Measurements from ENCODE around the gene COL6A2. TPM values are rescaled to one million over a fixed set of nuclear protein-coding genes. Genes with fewer than 3 reads are reported as not detected.

COL6A2 gene
- polyA plus RNA-seq, 3 donors = 0.01 TPM; not detected in 2

DNA sequence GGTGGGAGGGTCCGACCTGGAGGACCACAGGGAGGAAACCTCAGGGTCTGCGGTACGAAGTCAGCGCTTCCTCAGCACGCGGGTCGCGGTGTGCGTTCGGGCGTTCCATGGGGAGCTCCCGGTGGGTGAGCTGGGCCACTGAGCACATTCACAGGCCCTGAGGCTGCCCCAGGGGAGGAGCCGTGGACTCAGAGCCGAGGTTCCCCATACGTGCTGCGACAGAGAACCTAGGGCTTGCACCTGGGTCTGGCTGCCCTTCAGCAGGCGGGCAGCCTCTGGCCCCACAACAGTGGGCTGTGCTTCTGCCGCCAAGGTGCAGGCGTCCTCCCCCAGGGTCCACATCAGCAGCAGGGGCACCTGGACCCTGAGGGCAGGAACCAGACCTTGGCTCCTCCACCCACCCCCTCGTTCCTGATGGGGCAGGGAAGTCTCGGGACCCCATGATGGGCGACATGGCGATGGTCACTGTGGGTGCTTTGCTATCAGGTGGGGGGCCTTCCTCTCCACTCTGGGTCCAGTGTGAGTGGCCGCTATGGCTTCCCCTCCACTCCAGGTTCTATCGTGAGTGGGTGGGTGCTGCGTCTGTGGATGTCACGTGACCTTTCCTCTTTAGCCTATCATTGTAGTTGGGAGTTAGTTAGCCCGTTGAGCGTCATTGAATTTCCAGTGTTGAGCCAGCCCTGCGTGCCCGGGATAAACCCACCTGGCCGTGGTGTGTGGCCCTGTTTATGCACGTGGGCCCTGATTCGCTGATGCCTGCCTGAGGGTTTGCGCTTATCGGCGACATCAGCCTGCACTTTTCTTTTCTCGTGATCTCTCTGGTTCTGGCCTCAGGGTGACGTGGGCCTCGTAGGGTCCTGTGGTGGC lies 29.6 kb downstream of the COL6A2 start:
- Mint-ChIP-seq H3K27me3 (ENCODE audit: low read depth in 3 of 3) (peaks cover 0 to 3% (median 0%) of the 10 kb centered on the region in 3 donors), H3K27ac (no peak overlapping the region), H3K4me1 (no peaks in the 10 kb centered on the region), H3K9me3 (peaks cover 0 to 8% (median 0%) of the 10 kb centered on the region in 7 donors), H3K36me3 (no peaks in the 10 kb centered on the region), H3K4me3 (no peak overlapping the region)
- DNase-seq = no peak
- WGBS (ENCODE audit: insufficient coverage) = 93% methylated on average over 35 of the region's 40 CpGs
- no peaks in the 10 kb centered on the region for H3K4me1 ChIP-seq (ENCODE audit: control insufficient read depth in 1 of 2, insufficient read depth in 2 of 2, low read length in 2 of 2)
- no peaks in the 10 kb centered on the region for H3K36me3 ChIP-seq (replicated peaks in 1 of 2; ENCODE audit: control insufficient read depth in 1 of 2, insufficient read depth in 2 of 2, low read length in 2 of 2)
- H2AFZ ChIP-seq (ENCODE audit: insufficient read depth, low read depth, low read length, poor library complexity, severe bottlenecking) = no peak overlapping the region
- no peak overlapping the region for H3K27ac ChIP-seq (ENCODE audit: low read depth in 1 of 2, low read length in 2 of 2)
- H3K9me3 ChIP-seq (replicated peaks in 1 of 2; ENCODE audit: control insufficient read depth in 1 of 2, insufficient read depth in 1 of 2, low read length in 2 of 2) = no peaks in the 10 kb centered on the region
- H3K4me3 ChIP-seq (replicated peaks in 1 of 3; ENCODE audit: low read depth in 2 of 3, low read length in 3 of 3) = no peak overlapping the region
- intact Hi-C loops (cut with micrococcal nuclease) = no loop called here
- H4K20me1 ChIP-seq (ENCODE audit: insufficient read depth, low read length) = no peaks in the 10 kb centered on the region
- H3K27me3 ChIP-seq (ENCODE audit: control insufficient read depth in 2 of 2, insufficient read depth in 2 of 2, low read length in 2 of 2) = no peaks in the 10 kb centered on the region
- no peak overlapping the region for H3K9ac ChIP-seq (ENCODE audit: insufficient read depth, low read length, poor library complexity, severe bottlenecking)
- TF ChIP-seq, protein P1, sequence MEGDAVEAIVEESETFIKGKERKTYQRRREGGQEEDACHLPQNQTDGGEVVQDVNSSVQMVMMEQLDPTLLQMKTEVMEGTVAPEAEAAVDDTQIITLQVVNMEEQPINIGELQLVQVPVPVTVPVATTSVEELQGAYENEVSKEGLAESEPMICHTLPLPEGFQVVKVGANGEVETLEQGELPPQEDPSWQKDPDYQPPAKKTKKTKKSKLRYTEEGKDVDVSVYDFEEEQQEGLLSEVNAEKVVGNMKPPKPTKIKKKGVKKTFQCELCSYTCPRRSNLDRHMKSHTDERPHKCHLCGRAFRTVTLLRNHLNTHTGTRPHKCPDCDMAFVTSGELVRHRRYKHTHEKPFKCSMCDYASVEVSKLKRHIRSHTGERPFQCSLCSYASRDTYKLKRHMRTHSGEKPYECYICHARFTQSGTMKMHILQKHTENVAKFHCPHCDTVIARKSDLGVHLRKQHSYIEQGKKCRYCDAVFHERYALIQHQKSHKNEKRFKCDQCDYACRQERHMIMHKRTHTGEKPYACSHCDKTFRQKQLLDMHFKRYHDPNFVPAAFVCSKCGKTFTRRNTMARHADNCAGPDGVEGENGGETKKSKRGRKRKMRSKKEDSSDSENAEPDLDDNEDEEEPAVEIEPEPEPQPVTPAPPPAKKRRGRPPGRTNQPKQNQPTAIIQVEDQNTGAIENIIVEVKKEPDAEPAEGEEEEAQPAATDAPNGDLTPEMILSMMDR (IDR thresholded peaks at IDR 0.05) = no peak
- no peak overlapping the region for H3K4me2 ChIP-seq (replicated peaks; ENCODE audit: extremely low read depth, low read length, poor library complexity, severe bottlenecking)
- no peaks in the 10 kb centered on the region for H3K79me2 ChIP-seq (ENCODE audit: insufficient read depth, low read length)

DNA sequence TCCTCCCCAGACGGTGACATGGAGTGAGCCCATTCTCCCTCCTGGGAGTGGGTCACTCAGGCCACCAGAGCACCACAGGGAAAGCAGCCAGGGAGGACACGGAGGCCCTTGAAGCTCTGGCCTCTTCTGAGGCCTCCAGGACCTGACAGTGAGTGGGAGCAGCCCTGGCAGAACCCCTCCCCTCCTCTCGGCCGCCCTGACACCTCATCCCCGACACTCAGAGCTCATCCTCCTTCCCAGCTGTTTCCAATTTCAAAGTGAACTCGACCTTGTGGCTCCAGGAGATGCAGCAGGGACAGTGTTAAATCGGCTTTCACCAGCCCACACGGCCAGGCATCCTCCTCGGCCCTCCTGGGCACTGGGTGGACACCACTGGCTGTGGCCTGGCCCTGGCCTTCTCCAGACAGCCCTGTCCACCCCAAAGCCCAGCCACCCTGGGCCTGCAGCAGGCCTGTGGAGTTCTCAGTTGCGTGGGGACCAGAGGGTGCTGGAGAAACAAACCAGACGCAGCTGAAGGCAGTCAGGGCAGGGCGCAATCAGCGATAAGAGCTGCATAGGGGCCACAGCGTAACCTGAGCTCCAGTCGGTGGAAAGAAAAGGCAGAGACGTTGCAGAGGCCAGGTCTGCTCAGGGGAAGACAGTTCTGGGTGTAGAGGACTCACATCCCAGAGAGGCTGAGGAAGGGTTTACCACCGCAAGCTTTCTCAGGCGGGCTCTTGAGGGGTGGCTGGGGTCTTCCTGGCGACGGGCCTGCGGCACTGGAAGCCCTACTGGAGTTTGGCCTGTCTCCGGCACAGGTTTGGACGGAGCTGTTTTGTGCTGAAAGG lies 30.4 kb downstream of the COL6A2 start:
- H3K4me1 Mint-ChIP-seq = no peaks in the 10 kb centered on the region
- Histone ChIP-seq H3K4me2 (replicated peaks; ENCODE audit: extremely low read depth, low read length, poor library complexity, severe bottlenecking) (no peak overlapping the region), H3K9ac (ENCODE audit: insufficient read depth, low read length, poor library complexity, severe bottlenecking) (no peak overlapping the region), H3K79me2 (ENCODE audit: insufficient read depth, low read length) (no peaks in the 10 kb centered on the region), H3K27me3 (ENCODE audit: control insufficient read depth in 2 of 2, insufficient read depth in 2 of 2, low read length in 2 of 2) (no peaks in the 10 kb centered on the region), H3K36me3 (replicated peaks in 1 of 2; ENCODE audit: control insufficient read depth in 1 of 2, insufficient read depth in 2 of 2, low read length in 2 of 2) (no peaks in the 10 kb centered on the region), H3K4me1 (ENCODE audit: control insufficient read depth in 1 of 2, insufficient read depth in 2 of 2, low read length in 2 of 2) (no peaks in the 10 kb centered on the region), H3K4me3 (replicated peaks in 1 of 3; ENCODE audit: low read depth in 2 of 3, low read length in 3 of 3) (no peak overlapping the region), H3K27ac (ENCODE audit: low read depth in 1 of 2, low read length in 2 of 2) (no peak overlapping the region), H4K20me1 (ENCODE audit: insufficient read depth, low read length) (no peaks in the 10 kb centered on the region), H2AFZ (ENCODE audit: insufficient read depth, low read depth, low read length, poor library complexity, severe bottlenecking) (no peak overlapping the region), H3K9me3 (replicated peaks in 1 of 2; ENCODE audit: control insufficient read depth in 1 of 2, insufficient read depth in 1 of 2, low read length in 2 of 2) (no peaks in the 10 kb centered on the region)
- intact Hi-C loops (cut with micrococcal nuclease) = no loop called here
- no peak overlapping the region for H3K4me3 Mint-ChIP-seq
- TF ChIP-seq, protein P1 (IDR thresholded peaks at IDR 0.05) = no peak
- peaks cover 0 to 2% (median 0%) of the 10 kb centered on the region in 3 donors for H3K27me3 Mint-ChIP-seq (ENCODE audit: low read depth in 3 of 3)
- no peaks in the 10 kb centered on the region for H3K36me3 Mint-ChIP-seq
- H3K27ac Mint-ChIP-seq = no peak overlapping the region
- WGBS (ENCODE audit: insufficient coverage) = 88% methylated on average over 23 of the region's 23 CpGs
- H3K9me3 Mint-ChIP-seq = peaks cover 0 to 8% (median 0%) of the 10 kb centered on the region in 7 donors
- DNase-seq = no peak

All from CD14-positive monocyte (primary cell).